ENCODE data around the gene FBN2. TPM values are rescaled to one million over a fixed set of nuclear protein-coding genes. Genes with fewer than 3 reads are reported as not detected.

The FBN2 gene
- total RNA-seq, 1 donor from 2014 or later, result 86.1 TPM

- Histone ChIP-seq H3K9ac (ENCODE audit: low read depth in 1 of 3, low read length in 3 of 3) (no peak overlapping the region), H3K9me3 (ENCODE audit: control insufficient read depth in 3 of 3, low read length in 3 of 3) (no peaks in the 10 kb centered on the region), H3K4me1 (ENCODE audit: control insufficient read depth in 3 of 3, insufficient read depth in 3 of 3, low read length in 3 of 3) (no peaks in the 10 kb centered on the region), H3K27me3 (ENCODE audit: control insufficient read depth in 3 of 3, insufficient read depth in 3 of 3, low read length in 3 of 3) (no peaks in the 10 kb centered on the region), H3K36me3 (ENCODE audit: control insufficient read depth in 3 of 3, insufficient read depth in 3 of 3, low read length in 3 of 3) (no peaks in the 10 kb centered on the region), H3K4me3 (ENCODE audit: low read length in 3 of 3) (no peak overlapping the region), H3K27ac (ENCODE audit: low read depth, low read length) (no peak overlapping the region)
Observed at GRCh38 chr5:128276537-128277216, 261.4 kb downstream of the FBN2 start.

GRCh38 chr5:128274441-128274840, 263.6 kb downstream of the FBN2 start:
- H3K4me3 ChIP-seq (ENCODE audit: low read length in 3 of 3), result no peak overlapping the region
- H3K36me3 ChIP-seq (ENCODE audit: control insufficient read depth in 3 of 3, insufficient read depth in 3 of 3, low read length in 3 of 3), result no peaks in the 10 kb centered on the region
- H3K27me3 ChIP-seq (ENCODE audit: control insufficient read depth in 3 of 3, insufficient read depth in 3 of 3, low read length in 3 of 3), result no peaks in the 10 kb centered on the region
- no peaks in the 10 kb centered on the region for H3K4me1 ChIP-seq (ENCODE audit: control insufficient read depth in 3 of 3, insufficient read depth in 3 of 3, low read length in 3 of 3)
- H3K9ac ChIP-seq (ENCODE audit: low read depth in 1 of 3, low read length in 3 of 3), result no peak overlapping the region
- no peaks in the 10 kb centered on the region for H3K9me3 ChIP-seq (ENCODE audit: control insufficient read depth in 3 of 3, low read length in 3 of 3)
- no peak overlapping the region for H3K27ac ChIP-seq (ENCODE audit: low read depth, low read length)

DNA sequence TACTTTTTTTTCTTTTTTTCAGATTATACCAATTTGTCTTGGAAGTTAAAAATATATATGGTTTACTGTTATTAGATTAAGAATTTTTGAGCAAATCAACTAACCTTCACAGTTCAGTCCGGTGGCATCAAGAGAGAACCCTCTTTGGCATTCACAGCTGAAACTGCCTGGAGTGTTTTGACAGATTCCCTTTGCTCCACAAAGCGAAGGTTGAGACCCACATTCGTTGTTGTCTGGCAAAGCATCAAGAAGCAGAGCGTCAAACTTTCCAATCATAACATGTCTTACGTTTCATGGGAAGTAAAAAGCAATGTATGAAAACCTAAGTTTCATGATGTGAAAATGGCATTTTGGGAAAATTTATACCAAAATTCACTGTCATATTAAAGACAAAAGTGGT, 264.3 kb downstream of the FBN2 start:
- Histone ChIP-seq H3K27me3 (ENCODE audit: control insufficient read depth in 3 of 3, insufficient read depth in 3 of 3, low read length in 3 of 3) (no peaks in the 10 kb centered on the region), H3K36me3 (ENCODE audit: control insufficient read depth in 3 of 3, insufficient read depth in 3 of 3, low read length in 3 of 3) (no peaks in the 10 kb centered on the region), H3K9ac (ENCODE audit: low read depth in 1 of 3, low read length in 3 of 3) (no peak overlapping the region), H3K27ac (ENCODE audit: low read depth, low read length) (no peak overlapping the region), H3K4me1 (ENCODE audit: control insufficient read depth in 3 of 3, insufficient read depth in 3 of 3, low read length in 3 of 3) (no peaks in the 10 kb centered on the region), H3K4me3 (ENCODE audit: low read length in 3 of 3) (no peak overlapping the region), H3K9me3 (ENCODE audit: control insufficient read depth in 3 of 3, low read length in 3 of 3) (no peaks in the 10 kb centered on the region)

DNA sequence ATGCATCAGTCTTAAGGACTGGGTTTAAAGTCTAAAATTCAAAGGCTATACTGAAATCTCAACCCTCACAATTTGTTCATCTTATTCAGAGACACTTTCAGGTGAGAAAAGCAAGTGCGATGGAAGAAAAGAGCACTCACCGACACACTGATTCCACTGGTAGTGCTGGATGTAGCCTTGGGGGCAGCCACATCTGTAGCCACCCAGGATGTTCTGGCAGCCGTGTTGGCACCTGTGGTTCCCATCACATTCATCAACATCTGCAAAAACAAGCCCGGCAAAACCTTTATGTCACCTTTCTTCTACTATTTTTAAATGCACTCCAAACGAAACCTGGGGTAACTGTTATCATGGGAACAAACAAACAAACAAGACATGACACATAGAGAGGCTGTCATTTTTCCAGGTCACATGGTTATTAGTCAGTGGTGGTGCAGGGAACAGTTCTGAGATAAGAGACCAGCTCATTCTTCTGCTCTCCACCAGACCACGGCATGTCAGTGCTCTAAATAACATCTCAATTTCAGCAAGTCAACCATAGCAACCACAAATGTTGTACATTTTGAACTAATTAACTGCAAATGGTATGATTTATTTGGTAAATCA, 266.1 kb downstream of the FBN2 start:
- H3K27ac ChIP-seq (ENCODE audit: low read depth, low read length), result no peak overlapping the region
- no peaks in the 10 kb centered on the region for H3K36me3 ChIP-seq (ENCODE audit: control insufficient read depth in 3 of 3, insufficient read depth in 3 of 3, low read length in 3 of 3)
- H3K4me3 ChIP-seq (ENCODE audit: low read length in 3 of 3), result no peak overlapping the region
- H3K9me3 ChIP-seq (ENCODE audit: control insufficient read depth in 3 of 3, low read length in 3 of 3), result no peaks in the 10 kb centered on the region
- H3K9ac ChIP-seq (ENCODE audit: low read depth in 1 of 3, low read length in 3 of 3), result no peak overlapping the region
- H3K27me3 ChIP-seq (ENCODE audit: control insufficient read depth in 3 of 3, insufficient read depth in 3 of 3, low read length in 3 of 3), result no peaks in the 10 kb centered on the region
- H3K4me1 ChIP-seq (ENCODE audit: control insufficient read depth in 3 of 3, insufficient read depth in 3 of 3, low read length in 3 of 3), result no peaks in the 10 kb centered on the region

DNA sequence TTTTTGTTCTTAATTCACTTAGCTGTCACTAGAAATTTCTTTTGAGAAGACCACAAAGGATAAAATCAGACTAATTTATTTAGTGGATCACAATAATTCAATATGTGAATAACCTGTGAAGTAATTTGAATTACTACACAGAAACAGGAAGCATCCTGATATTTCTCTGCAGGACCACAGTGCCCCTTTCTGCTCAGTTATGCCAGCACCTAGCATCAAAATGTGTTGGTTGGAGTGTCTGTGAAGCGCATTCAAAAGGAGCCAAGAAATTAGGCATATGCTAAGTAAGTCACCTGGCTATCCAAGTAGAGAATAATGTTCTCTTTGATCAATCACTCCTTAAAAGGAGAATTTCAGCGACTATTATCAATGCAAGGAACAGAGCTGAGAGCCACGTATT, 267.0 kb downstream of the FBN2 start:
- H3K36me3 ChIP-seq (ENCODE audit: control insufficient read depth in 3 of 3, insufficient read depth in 3 of 3, low read length in 3 of 3), result no peaks in the 10 kb centered on the region

GRCh38 chr5:128264564-128265360, 273.3 kb downstream of the FBN2 start:
- H3K4me1 ChIP-seq (ENCODE audit: control insufficient read depth in 3 of 3, insufficient read depth in 3 of 3, low read length in 3 of 3), result no peaks in the 10 kb centered on the region
- H3K27ac ChIP-seq (ENCODE audit: low read depth, low read length), result no peak overlapping the region
- no peaks in the 10 kb centered on the region for H3K27me3 ChIP-seq (ENCODE audit: control insufficient read depth in 3 of 3, insufficient read depth in 3 of 3, low read length in 3 of 3)
- H3K4me3 ChIP-seq (ENCODE audit: low read length in 3 of 3), result no peak overlapping the region
- H3K9me3 ChIP-seq (ENCODE audit: control insufficient read depth in 3 of 3, low read length in 3 of 3), result no peaks in the 10 kb centered on the region
- H3K9ac ChIP-seq (ENCODE audit: low read depth in 1 of 3, low read length in 3 of 3), result no peak overlapping the region
- no peaks in the 10 kb centered on the region for H3K36me3 ChIP-seq (ENCODE audit: control insufficient read depth in 3 of 3, insufficient read depth in 3 of 3, low read length in 3 of 3)

More for the DNA sequence above, 267.0 kb downstream of the FBN2 start:
- no peak overlapping the region for H3K9ac ChIP-seq (ENCODE audit: low read depth in 1 of 3, low read length in 3 of 3)
- no peaks in the 10 kb centered on the region for H3K27me3 ChIP-seq (ENCODE audit: control insufficient read depth in 3 of 3, insufficient read depth in 3 of 3, low read length in 3 of 3)
- H3K4me1 ChIP-seq (ENCODE audit: control insufficient read depth in 3 of 3, insufficient read depth in 3 of 3, low read length in 3 of 3), result no peaks in the 10 kb centered on the region
- no peaks in the 10 kb centered on the region for H3K9me3 ChIP-seq (ENCODE audit: control insufficient read depth in 3 of 3, low read length in 3 of 3)
- H3K4me3 ChIP-seq (ENCODE audit: low read length in 3 of 3), result no peak overlapping the region
- no peak overlapping the region for H3K27ac ChIP-seq (ENCODE audit: low read depth, low read length)

GRCh38 chr5:128263357-128263756, 274.7 kb downstream of the FBN2 start:
- Histone ChIP-seq H3K27ac (ENCODE audit: low read depth, low read length) (no peak overlapping the region), H3K9ac (ENCODE audit: low read depth in 1 of 3, low read length in 3 of 3) (no peak overlapping the region), H3K4me1 (ENCODE audit: control insufficient read depth in 3 of 3, insufficient read depth in 3 of 3, low read length in 3 of 3) (no peaks in the 10 kb centered on the region), H3K27me3 (ENCODE audit: control insufficient read depth in 3 of 3, insufficient read depth in 3 of 3, low read length in 3 of 3) (no peaks in the 10 kb centered on the region), H3K9me3 (ENCODE audit: control insufficient read depth in 3 of 3, low read length in 3 of 3) (no peaks in the 10 kb centered on the region), H3K4me3 (ENCODE audit: low read length in 3 of 3) (no peak overlapping the region), H3K36me3 (ENCODE audit: control insufficient read depth in 3 of 3, insufficient read depth in 3 of 3, low read length in 3 of 3) (no peaks in the 10 kb centered on the region)

- H3K9ac ChIP-seq (ENCODE audit: low read depth in 1 of 3, low read length in 3 of 3), result no peak overlapping the region
- no peaks in the 10 kb centered on the region for H3K9me3 ChIP-seq (ENCODE audit: control insufficient read depth in 3 of 3, low read length in 3 of 3)
- H3K4me3 ChIP-seq (ENCODE audit: low read length in 3 of 3), result no peak overlapping the region
- no peaks in the 10 kb centered on the region for H3K27me3 ChIP-seq (ENCODE audit: control insufficient read depth in 3 of 3, insufficient read depth in 3 of 3, low read length in 3 of 3)
- H3K4me1 ChIP-seq (ENCODE audit: control insufficient read depth in 3 of 3, insufficient read depth in 3 of 3, low read length in 3 of 3), result no peaks in the 10 kb centered on the region
- H3K27ac ChIP-seq (ENCODE audit: low read depth, low read length), result no peak overlapping the region
- H3K36me3 ChIP-seq (ENCODE audit: control insufficient read depth in 3 of 3, insufficient read depth in 3 of 3, low read length in 3 of 3), result no peaks in the 10 kb centered on the region
Observed at GRCh38 chr5:128262911-128263310, 275.1 kb downstream of the FBN2 start.

GRCh38 chr5:128259607-128260021, 278.4 kb downstream of the FBN2 start:
- H3K9me3 ChIP-seq (ENCODE audit: control insufficient read depth in 3 of 3, low read length in 3 of 3), result no peaks in the 10 kb centered on the region
- H3K4me1 ChIP-seq (ENCODE audit: control insufficient read depth in 3 of 3, insufficient read depth in 3 of 3, low read length in 3 of 3), result no peaks in the 10 kb centered on the region
- H3K27me3 ChIP-seq (ENCODE audit: control insufficient read depth in 3 of 3, insufficient read depth in 3 of 3, low read length in 3 of 3), result no peaks in the 10 kb centered on the region
- H3K27ac ChIP-seq (ENCODE audit: low read depth, low read length), result no peak overlapping the region
- H3K36me3 ChIP-seq (ENCODE audit: control insufficient read depth in 3 of 3, insufficient read depth in 3 of 3, low read length in 3 of 3), result no peaks in the 10 kb centered on the region
- H3K4me3 ChIP-seq (ENCODE audit: low read length in 3 of 3), result no peak overlapping the region
- no peak overlapping the region for H3K9ac ChIP-seq (ENCODE audit: low read depth in 1 of 3, low read length in 3 of 3)

GRCh38 chr5:128258372-128258771, 279.7 kb downstream of the FBN2 start:
- Histone ChIP-seq H3K36me3 (ENCODE audit: control insufficient read depth in 3 of 3, insufficient read depth in 3 of 3, low read length in 3 of 3) (no peaks in the 10 kb centered on the region), H3K4me3 (ENCODE audit: low read length in 3 of 3) (no peak overlapping the region), H3K9me3 (ENCODE audit: control insufficient read depth in 3 of 3, low read length in 3 of 3) (no peaks in the 10 kb centered on the region), H3K9ac (ENCODE audit: low read depth in 1 of 3, low read length in 3 of 3) (no peak overlapping the region), H3K27me3 (ENCODE audit: control insufficient read depth in 3 of 3, insufficient read depth in 3 of 3, low read length in 3 of 3) (no peaks in the 10 kb centered on the region), H3K4me1 (ENCODE audit: control insufficient read depth in 3 of 3, insufficient read depth in 3 of 3, low read length in 3 of 3) (no peaks in the 10 kb centered on the region), H3K27ac (ENCODE audit: low read depth, low read length) (no peak overlapping the region)
